ENCODE data around the gene G6PC1.
"Not testable (repeated sequence)": the region's sequence is repeated elsewhere in the genome, so short reads cannot be mapped to it uniquely, and the experiment has no call there.

The G6PC1 gene

DNA sequence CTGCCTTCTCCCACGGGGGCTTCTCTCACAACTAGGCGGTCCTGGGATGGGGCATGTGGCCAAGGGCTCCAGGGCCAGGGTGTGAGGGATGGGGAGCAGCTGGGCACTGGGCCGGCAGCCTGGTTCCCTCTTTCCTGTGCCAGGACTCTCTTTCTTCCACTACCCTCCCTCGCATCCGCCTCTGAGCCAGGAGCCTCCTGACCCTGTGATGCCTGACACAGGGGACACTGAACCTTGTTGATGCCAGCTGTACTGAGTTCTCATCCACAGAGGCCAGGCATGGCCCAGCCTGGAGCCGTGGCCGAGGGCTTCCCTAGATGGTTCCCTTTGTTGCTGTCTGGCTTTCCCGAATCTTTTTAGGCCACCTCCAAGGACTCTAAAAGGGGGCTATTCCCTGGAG lies 44.1 kb upstream of the G6PC1 start:
- not testable (repeated sequence) for DNase-seq; H3K4me1 ChIP-seq (ENCODE audit: control insufficient read depth, insufficient read depth, low read length, poor library complexity, severe bottlenecking); H3K4me3 ChIP-seq (ENCODE audit: insufficient read depth, low read depth, low read length, poor library complexity, severe bottlenecking); H3K9me3 ChIP-seq (ENCODE audit: control insufficient read depth, low read length); H3K36me3 ChIP-seq (ENCODE audit: control insufficient read depth, insufficient read depth, low read length); H3K27ac ChIP-seq (ENCODE audit: insufficient read depth, low read length, poor library complexity, severe bottlenecking); H3K27me3 ChIP-seq (replicated peaks; ENCODE audit: control insufficient read depth, insufficient read depth, low read length, poor library complexity, severe bottlenecking)

DNA sequence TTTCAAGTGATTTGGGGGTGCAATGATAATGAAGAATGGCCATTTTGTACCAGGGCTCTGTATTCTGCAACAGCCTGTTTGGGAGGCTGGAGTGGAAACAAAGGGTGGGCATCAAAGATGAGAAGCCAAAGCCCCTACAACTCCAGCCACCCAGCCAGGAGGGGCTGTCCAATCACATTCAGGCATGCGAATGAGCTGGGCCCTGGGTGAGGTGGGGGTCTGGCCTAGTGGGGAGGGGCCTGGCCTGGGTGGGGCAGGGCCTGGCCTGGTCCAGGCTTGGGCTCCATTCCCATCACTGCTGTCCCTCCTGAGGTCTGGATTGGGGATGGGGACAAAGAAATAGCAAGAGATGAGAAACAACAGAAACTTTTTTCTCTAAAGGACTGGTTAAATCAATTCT lies 43.2 kb upstream of the G6PC1 start:
- H3K27ac ChIP-seq (ENCODE audit: insufficient read depth, low read length, poor library complexity, severe bottlenecking), result no peak overlapping the region
- no peaks in the 10 kb centered on the region for H3K36me3 ChIP-seq (ENCODE audit: control insufficient read depth, insufficient read depth, low read length)
- DNase-seq, result no peak
- H3K4me1 ChIP-seq (ENCODE audit: control insufficient read depth, insufficient read depth, low read length, poor library complexity, severe bottlenecking), result no peaks in the 10 kb centered on the region
- no peaks in the 10 kb centered on the region for H3K27me3 ChIP-seq (replicated peaks; ENCODE audit: control insufficient read depth, insufficient read depth, low read length, poor library complexity, severe bottlenecking)
- no peak overlapping the region for H3K4me3 ChIP-seq (ENCODE audit: insufficient read depth, low read depth, low read length, poor library complexity, severe bottlenecking)
- H3K9me3 ChIP-seq (ENCODE audit: control insufficient read depth, low read length), result no peaks in the 10 kb centered on the region

DNA sequence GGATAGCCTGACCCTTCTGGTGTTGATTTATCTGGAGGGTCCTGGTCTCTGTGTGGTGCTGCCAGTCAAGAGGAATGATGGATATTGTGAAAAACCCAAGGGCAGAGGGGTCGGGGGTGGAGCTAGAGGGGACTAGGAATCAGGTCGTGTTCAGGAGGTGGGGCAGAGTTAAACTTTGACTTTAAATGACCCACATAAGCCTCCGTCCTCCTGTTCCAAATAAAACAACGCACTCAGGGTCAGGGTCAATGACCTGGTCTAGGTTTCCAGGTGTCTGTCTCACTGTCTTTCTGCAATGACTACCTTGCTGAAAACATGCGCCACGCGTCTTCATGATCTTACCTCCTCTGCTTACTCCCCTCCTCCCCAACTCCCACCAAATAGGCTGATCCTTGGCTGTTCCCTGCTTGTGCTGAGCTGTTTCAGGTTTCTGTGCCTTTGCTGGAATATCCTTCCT lies 34.9 kb upstream of the G6PC1 start:
- H3K27me3 ChIP-seq (replicated peaks; ENCODE audit: control insufficient read depth, insufficient read depth, low read length, poor library complexity, severe bottlenecking), result no peaks in the 10 kb centered on the region
- H3K36me3 ChIP-seq (ENCODE audit: control insufficient read depth, insufficient read depth, low read length), result no peaks in the 10 kb centered on the region
- no peak overlapping the region for H3K27ac ChIP-seq (ENCODE audit: insufficient read depth, low read length, poor library complexity, severe bottlenecking)
- no peaks in the 10 kb centered on the region for H3K9me3 ChIP-seq (ENCODE audit: control insufficient read depth, low read length)
- H3K4me1 ChIP-seq (ENCODE audit: control insufficient read depth, insufficient read depth, low read length, poor library complexity, severe bottlenecking), result no peaks in the 10 kb centered on the region
- no peak for DNase-seq
- no peak overlapping the region for H3K4me3 ChIP-seq (ENCODE audit: insufficient read depth, low read depth, low read length, poor library complexity, severe bottlenecking)

- no peaks in the 10 kb centered on the region for H3K27me3 ChIP-seq (replicated peaks; ENCODE audit: control insufficient read depth, insufficient read depth, low read length, poor library complexity, severe bottlenecking)
- DNase-seq, result no peak
- no peak overlapping the region for H3K27ac ChIP-seq (ENCODE audit: insufficient read depth, low read length, poor library complexity, severe bottlenecking)
- no peaks in the 10 kb centered on the region for H3K4me1 ChIP-seq (ENCODE audit: control insufficient read depth, insufficient read depth, low read length, poor library complexity, severe bottlenecking)
- H3K9me3 ChIP-seq (ENCODE audit: control insufficient read depth, low read length), result no peaks in the 10 kb centered on the region
- H3K4me3 ChIP-seq (ENCODE audit: insufficient read depth, low read depth, low read length, poor library complexity, severe bottlenecking), result no peak overlapping the region
- no peaks in the 10 kb centered on the region for H3K36me3 ChIP-seq (ENCODE audit: control insufficient read depth, insufficient read depth, low read length)
Measured at GRCh38 chr17:42866216-42866615, 34.4 kb upstream of the G6PC1 start.

- no peaks in the 10 kb centered on the region for H3K36me3 ChIP-seq (ENCODE audit: control insufficient read depth, insufficient read depth, low read length)
- no peaks in the 10 kb centered on the region for H3K27me3 ChIP-seq (replicated peaks; ENCODE audit: control insufficient read depth, insufficient read depth, low read length, poor library complexity, severe bottlenecking)
- no peak for DNase-seq
- no peak overlapping the region for H3K27ac ChIP-seq (ENCODE audit: insufficient read depth, low read length, poor library complexity, severe bottlenecking)
- no peak overlapping the region for H3K4me3 ChIP-seq (ENCODE audit: insufficient read depth, low read depth, low read length, poor library complexity, severe bottlenecking)
- no peaks in the 10 kb centered on the region for H3K4me1 ChIP-seq (ENCODE audit: control insufficient read depth, insufficient read depth, low read length, poor library complexity, severe bottlenecking)
- H3K9me3 ChIP-seq (ENCODE audit: control insufficient read depth, low read length), result no peaks in the 10 kb centered on the region
Measured at GRCh38 chr17:42866631-42867575, 33.7 kb upstream of the G6PC1 start.

DNA sequence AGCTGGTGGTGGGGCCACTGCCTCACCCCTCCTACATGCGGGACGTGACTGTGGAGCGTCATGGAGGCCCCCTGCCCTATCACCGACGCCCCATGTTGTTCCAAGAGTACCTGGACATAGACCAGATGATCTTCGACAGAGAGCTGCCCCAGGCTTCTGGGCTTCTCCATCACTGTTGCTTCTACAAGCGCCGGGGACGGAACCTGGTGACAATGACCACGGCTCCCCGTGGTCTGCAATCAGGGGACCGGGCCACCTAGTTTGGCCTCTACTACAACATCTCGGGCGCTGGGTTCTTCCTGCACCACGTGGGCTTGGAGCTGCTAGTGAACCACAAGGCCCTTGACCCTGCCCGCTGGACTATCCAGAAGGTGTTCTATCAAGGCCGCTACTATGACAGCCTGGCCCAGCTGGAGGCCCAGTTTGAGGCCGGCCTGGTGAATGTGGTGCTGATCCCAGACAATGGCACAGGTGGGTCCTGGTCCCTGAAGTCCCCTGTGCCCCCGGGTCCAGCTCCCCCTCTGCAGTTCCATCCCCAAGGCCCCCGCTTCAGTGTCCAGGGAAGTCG lies 32.8 kb upstream of the G6PC1 start:
- not testable (repeated sequence) for H3K27me3 ChIP-seq (replicated peaks; ENCODE audit: control insufficient read depth, insufficient read depth, low read length, poor library complexity, severe bottlenecking); H3K27ac ChIP-seq (ENCODE audit: insufficient read depth, low read length, poor library complexity, severe bottlenecking); H3K4me3 ChIP-seq (ENCODE audit: insufficient read depth, low read depth, low read length, poor library complexity, severe bottlenecking); H3K36me3 ChIP-seq (ENCODE audit: control insufficient read depth, insufficient read depth, low read length); DNase-seq; H3K9me3 ChIP-seq (ENCODE audit: control insufficient read depth, low read length); H3K4me1 ChIP-seq (ENCODE audit: control insufficient read depth, insufficient read depth, low read length, poor library complexity, severe bottlenecking)

DNA sequence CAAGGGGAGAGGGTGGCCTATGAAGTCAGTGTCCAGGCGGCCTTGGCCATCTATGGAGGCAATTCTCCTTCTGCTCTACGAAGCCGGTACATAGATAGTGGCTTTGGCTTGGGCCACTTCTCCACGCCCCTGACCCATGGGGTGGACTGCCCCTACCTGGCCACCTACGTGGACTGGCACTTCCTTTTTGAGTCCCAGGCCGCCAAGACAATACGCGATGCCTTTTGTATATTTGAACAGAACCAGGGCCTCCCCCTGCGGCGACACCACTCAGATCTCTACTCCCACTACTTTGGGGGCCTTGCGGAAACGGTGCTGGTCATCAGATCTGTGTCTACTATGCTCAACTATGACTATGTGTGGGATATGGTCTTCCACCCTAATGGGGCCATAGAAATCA lies 32.3 kb upstream of the G6PC1 start:
- Histone ChIP-seq H3K4me3 (ENCODE audit: insufficient read depth, low read depth, low read length, poor library complexity, severe bottlenecking) (no peak overlapping the region), H3K4me1 (ENCODE audit: control insufficient read depth, insufficient read depth, low read length, poor library complexity, severe bottlenecking) (no peaks in the 10 kb centered on the region), H3K36me3 (ENCODE audit: control insufficient read depth, insufficient read depth, low read length) (no peaks in the 10 kb centered on the region), H3K27me3 (replicated peaks; ENCODE audit: control insufficient read depth, insufficient read depth, low read length, poor library complexity, severe bottlenecking) (no peaks in the 10 kb centered on the region), H3K9me3 (ENCODE audit: control insufficient read depth, low read length) (no peaks in the 10 kb centered on the region), H3K27ac (ENCODE audit: insufficient read depth, low read length, poor library complexity, severe bottlenecking) (no peak overlapping the region)
- no peak for DNase-seq

- Histone ChIP-seq H3K36me3 (ENCODE audit: control insufficient read depth, insufficient read depth, low read length) (no peaks in the 10 kb centered on the region), H3K9me3 (ENCODE audit: control insufficient read depth, low read length) (no peaks in the 10 kb centered on the region), H3K27ac (ENCODE audit: insufficient read depth, low read length, poor library complexity, severe bottlenecking) (no peak overlapping the region), H3K4me1 (ENCODE audit: control insufficient read depth, insufficient read depth, low read length, poor library complexity, severe bottlenecking) (no peaks in the 10 kb centered on the region), H3K27me3 (replicated peaks; ENCODE audit: control insufficient read depth, insufficient read depth, low read length, poor library complexity, severe bottlenecking) (no peaks in the 10 kb centered on the region), H3K4me3 (ENCODE audit: insufficient read depth, low read depth, low read length, poor library complexity, severe bottlenecking) (no peak overlapping the region)
- no peak for DNase-seq
Measured at GRCh38 chr17:42871647-42872046, 29.0 kb upstream of the G6PC1 start.

GRCh38 chr17:42872251-42872965 lies 28.2 kb upstream of the G6PC1 start:
- H3K27ac ChIP-seq (ENCODE audit: insufficient read depth, low read length, poor library complexity, severe bottlenecking), result no peak overlapping the region
- H3K9me3 ChIP-seq (ENCODE audit: control insufficient read depth, low read length), result no peaks in the 10 kb centered on the region
- no peaks in the 10 kb centered on the region for H3K4me1 ChIP-seq (ENCODE audit: control insufficient read depth, insufficient read depth, low read length, poor library complexity, severe bottlenecking)
- no peak for DNase-seq
- no peaks in the 10 kb centered on the region for H3K36me3 ChIP-seq (ENCODE audit: control insufficient read depth, insufficient read depth, low read length)
- no peaks in the 10 kb centered on the region for H3K27me3 ChIP-seq (replicated peaks; ENCODE audit: control insufficient read depth, insufficient read depth, low read length, poor library complexity, severe bottlenecking)
- no peak overlapping the region for H3K4me3 ChIP-seq (ENCODE audit: insufficient read depth, low read depth, low read length, poor library complexity, severe bottlenecking)

GRCh38 chr17:42873315-42873714 lies 27.3 kb upstream of the G6PC1 start:
- H3K27ac ChIP-seq (ENCODE audit: insufficient read depth, low read length, poor library complexity, severe bottlenecking), result no peak overlapping the region
- H3K4me1 ChIP-seq (ENCODE audit: control insufficient read depth, insufficient read depth, low read length, poor library complexity, severe bottlenecking), result no peaks in the 10 kb centered on the region
- H3K9me3 ChIP-seq (ENCODE audit: control insufficient read depth, low read length), result no peaks in the 10 kb centered on the region
- no peaks in the 10 kb centered on the region for H3K27me3 ChIP-seq (replicated peaks; ENCODE audit: control insufficient read depth, insufficient read depth, low read length, poor library complexity, severe bottlenecking)
- no peaks in the 10 kb centered on the region for H3K36me3 ChIP-seq (ENCODE audit: control insufficient read depth, insufficient read depth, low read length)
- no peak for DNase-seq
- H3K4me3 ChIP-seq (ENCODE audit: insufficient read depth, low read depth, low read length, poor library complexity, severe bottlenecking), result no peak overlapping the region

Data from effector memory CD4-positive, alpha-beta T cell (primary cell).